A375 (cell line): ENCODE measurements around the gene PLCXD3. TPM values are rescaled to one million over a fixed set of nuclear protein-coding genes. Genes with fewer than 3 reads are reported as not detected.

ENCODE experiments used
- total RNA-seq: library from RNA; depleted of rRNA; stranded (reverse); fragments of >200 nt; shearing (Covaris generic); gene quantifications from 2 replicates; pipeline ENCODE4 v1.2.3, GENCODE V29; 2014; rRNA removed

PLCXD3 gene
- 0.04 TPM in 1 of 2 replicates, not detected in the other for total RNA-seq

GRCh38 chr5:41510176-41510831 is at the start of gene PLCXD3:
TSS of gene PLCXD3 (minus strand) at chr5:41510601. CDS start at chr5:41510526, 75 bp downstream.

